Measurements from ENCODE around the gene MRAS.
"Not testable (repeated sequence)": the region's sequence is repeated elsewhere in the genome, so short reads cannot be mapped to it uniquely, and the experiment has no call there.

The MRAS gene

DNA sequence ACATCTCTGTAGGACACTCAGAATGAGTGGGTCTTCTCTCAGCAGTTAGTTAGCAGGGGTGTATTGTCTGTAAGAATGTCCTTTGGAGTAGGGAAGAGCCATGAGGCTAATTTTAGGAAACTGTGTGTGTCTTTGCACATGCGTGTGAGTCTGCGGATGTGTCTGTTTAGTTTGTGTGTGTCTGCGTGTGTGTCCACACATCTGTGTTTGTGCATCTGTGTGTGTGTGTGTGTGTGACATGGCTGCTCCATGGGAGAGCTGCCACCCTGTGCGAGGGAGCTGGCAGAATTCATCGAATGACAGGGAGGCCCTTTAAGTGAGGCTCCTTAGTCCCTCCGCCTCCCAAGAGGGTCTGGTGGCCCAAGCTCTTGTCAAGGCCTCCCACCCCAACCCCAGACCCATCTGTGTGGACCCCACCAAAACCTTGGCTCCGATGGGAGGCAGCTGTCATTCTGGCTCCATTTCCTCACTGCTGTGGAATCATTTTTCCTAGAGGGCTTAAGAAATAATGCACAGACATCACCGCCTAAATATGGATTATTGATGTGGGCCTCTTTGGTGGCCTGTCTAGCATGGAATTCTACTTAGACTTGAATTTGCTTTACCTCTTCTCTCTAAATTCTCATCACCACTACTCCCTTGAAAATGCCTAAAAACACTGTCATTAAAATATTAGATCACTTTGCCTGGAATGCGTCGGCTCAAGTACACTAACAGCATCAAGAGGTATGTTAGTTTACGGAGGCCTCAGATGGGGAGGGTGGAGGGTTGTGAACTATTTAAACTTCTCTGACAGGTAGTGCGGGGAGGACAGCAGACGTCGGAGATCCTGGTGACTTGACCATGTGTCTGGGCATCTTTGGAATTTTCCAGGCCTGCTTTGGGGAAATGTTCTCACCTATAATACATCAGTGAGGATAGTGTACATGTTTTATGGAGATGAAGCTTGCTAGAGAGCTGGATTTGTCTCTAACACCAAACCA, 95.4 kb downstream of the MRAS start:
- no peak overlapping the region for H3K27ac ChIP-seq (ENCODE audit: low read length)
- H3K9me3 ChIP-seq (ENCODE audit: control insufficient read depth, insufficient read depth, low read length): no peaks in the 10 kb centered on the region
- no peak for DNase-seq (ENCODE audit: low read depth, low spot score)
- no peaks in the 10 kb centered on the region for H3K4me1 ChIP-seq (ENCODE audit: control insufficient read depth, insufficient read depth, low read length)
- H3K36me3 ChIP-seq (ENCODE audit: control insufficient read depth, insufficient read depth, low read length): no peaks in the 10 kb centered on the region
- no peaks in the 10 kb centered on the region for H3K27me3 ChIP-seq (ENCODE audit: control insufficient read depth, insufficient read depth, low read length)
- WGBS (ENCODE audit: insufficient coverage, insufficient read length): no CpG with 5 or more reads among the region's 14 CpGs
- H3K4me3 ChIP-seq (ENCODE audit: low read length): no peak overlapping the region

- Histone ChIP-seq H3K36me3 (ENCODE audit: control insufficient read depth, insufficient read depth, low read length) (no peaks in the 10 kb centered on the region), H3K27me3 (ENCODE audit: control insufficient read depth, insufficient read depth, low read length) (no peaks in the 10 kb centered on the region), H3K4me1 (ENCODE audit: control insufficient read depth, insufficient read depth, low read length) (no peaks in the 10 kb centered on the region), H3K9me3 (ENCODE audit: control insufficient read depth, insufficient read depth, low read length) (no peaks in the 10 kb centered on the region), H3K4me3 (ENCODE audit: low read length) (no peak overlapping the region), H3K27ac (ENCODE audit: low read length) (no peak overlapping the region)
- no CpG with 5 or more reads among the region's 7 CpGs for WGBS (ENCODE audit: insufficient coverage, insufficient read length)
- no peak for DNase-seq (ENCODE audit: low read depth, low spot score)
These were observed 96.9 kb downstream of the MRAS start for GRCh38 chr3:138445236-138445635.

- Histone ChIP-seq H3K4me1 (ENCODE audit: control insufficient read depth, insufficient read depth, low read length) (no peaks in the 10 kb centered on the region), H3K27me3 (ENCODE audit: control insufficient read depth, insufficient read depth, low read length) (no peaks in the 10 kb centered on the region), H3K27ac (ENCODE audit: low read length) (no peak overlapping the region), H3K4me3 (ENCODE audit: low read length) (no peak overlapping the region), H3K9me3 (ENCODE audit: control insufficient read depth, insufficient read depth, low read length) (no peaks in the 10 kb centered on the region), H3K36me3 (ENCODE audit: control insufficient read depth, insufficient read depth, low read length) (no peaks in the 10 kb centered on the region)
- no CpG with 5 or more reads among the region's 4 CpGs for WGBS (ENCODE audit: insufficient coverage, insufficient read length)
- DNase-seq (ENCODE audit: low read depth, low spot score): no peak
These were observed 97.3 kb downstream of the MRAS start for GRCh38 chr3:138445654-138446053.

DNA sequence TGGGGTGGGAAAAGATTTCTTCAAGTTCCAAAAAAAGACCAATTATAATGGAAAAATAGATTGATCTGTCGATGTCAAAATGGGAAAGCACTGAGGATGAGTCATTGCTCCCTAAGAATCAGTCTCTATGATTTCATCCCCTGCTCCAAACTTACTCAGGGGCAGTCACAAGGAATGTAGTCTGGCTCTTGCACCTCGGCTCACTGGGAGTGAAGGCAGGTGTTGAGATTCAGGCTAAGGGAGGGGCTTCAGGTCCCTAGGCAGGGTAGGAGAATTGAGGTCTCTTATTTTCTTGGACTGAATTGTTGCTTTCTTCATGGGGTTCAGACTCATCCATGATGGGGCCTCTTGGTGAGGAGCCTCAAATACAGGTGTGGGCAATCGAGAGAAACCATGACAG, 100.3 kb downstream of the MRAS start:
- H3K27me3 ChIP-seq (ENCODE audit: control insufficient read depth, insufficient read depth, low read length): no peaks in the 10 kb centered on the region
- no CpG with 5 or more reads among the region's 3 CpGs for WGBS (ENCODE audit: insufficient coverage, insufficient read length)
- no peak overlapping the region for H3K4me3 ChIP-seq (ENCODE audit: low read length)
- H3K9me3 ChIP-seq (ENCODE audit: control insufficient read depth, insufficient read depth, low read length): no peaks in the 10 kb centered on the region
- DNase-seq (ENCODE audit: low read depth, low spot score): no peak
- no peaks in the 10 kb centered on the region; the same call in 1 of the 2 replicates for H3K36me3 ChIP-seq (ENCODE audit: control insufficient read depth, insufficient read depth, low read length)
- H3K27ac ChIP-seq (ENCODE audit: low read length): no peak overlapping the region
- H3K4me1 ChIP-seq (ENCODE audit: control insufficient read depth, insufficient read depth, low read length): 0 out of 2 replicates have a peak, but pooled peaks cover 3% of the 10 kb centered on the region

DNA sequence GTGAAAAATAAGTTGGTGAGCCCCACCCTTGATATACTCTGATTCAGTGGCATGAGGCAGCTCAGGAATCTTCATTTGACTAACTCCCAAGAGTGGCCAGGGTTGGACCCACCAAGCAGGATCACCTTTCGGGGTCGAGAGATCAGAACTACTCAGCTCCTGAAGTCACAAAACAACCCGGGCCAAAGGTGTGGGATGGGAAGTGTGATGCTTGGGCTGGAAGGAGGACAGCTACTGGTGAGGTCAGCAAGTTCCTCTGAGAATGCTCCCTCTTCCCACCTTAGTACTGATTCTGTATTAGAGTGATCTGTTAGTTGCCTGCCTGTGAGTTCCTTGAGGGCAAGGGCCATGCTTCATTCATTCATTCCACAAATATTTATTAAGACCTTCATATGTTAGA, 101.1 kb downstream of the MRAS start:
- no peak overlapping the region for H3K27ac ChIP-seq (ENCODE audit: low read length)

DNA sequence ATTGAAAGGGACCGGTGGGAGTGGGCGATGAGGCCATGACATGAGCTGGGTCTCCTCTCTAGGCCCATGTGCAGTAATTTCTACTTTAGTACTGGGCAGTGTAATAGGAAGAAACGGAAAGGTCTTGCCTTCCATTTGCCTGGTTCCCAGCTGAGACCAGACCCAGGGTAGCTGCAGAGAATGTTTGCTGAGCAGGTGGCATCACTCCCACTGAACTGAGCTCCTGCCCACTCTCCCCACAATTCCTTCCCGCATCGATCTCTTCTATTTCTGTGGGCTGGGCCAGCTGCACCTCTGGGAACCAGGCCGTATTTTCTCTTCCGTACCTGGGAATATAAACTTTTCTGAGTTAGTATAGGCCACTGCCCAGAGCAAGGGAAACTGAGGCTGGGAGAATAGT, 101.8 kb downstream of the MRAS start:
- no CpG with 5 or more reads among the region's 7 CpGs for WGBS (ENCODE audit: insufficient coverage, insufficient read length)
- Histone ChIP-seq H3K36me3 (ENCODE audit: control insufficient read depth, insufficient read depth, low read length) (no peaks in the 10 kb centered on the region; the same call in 1 of the 2 replicates), H3K4me1 (ENCODE audit: control insufficient read depth, insufficient read depth, low read length) (0 out of 2 replicates have a peak, but pooled peaks cover 3% of the 10 kb centered on the region), H3K9me3 (ENCODE audit: control insufficient read depth, insufficient read depth, low read length) (no peaks in the 10 kb centered on the region), H3K27me3 (ENCODE audit: control insufficient read depth, insufficient read depth, low read length) (no peaks in the 10 kb centered on the region), H3K27ac (ENCODE audit: low read length) (no peak overlapping the region), H3K4me3 (ENCODE audit: low read length) (no peak overlapping the region)
- no peak for DNase-seq (ENCODE audit: low read depth, low spot score)

More for the DNA sequence above, 101.1 kb downstream of the MRAS start:
- Histone ChIP-seq H3K9me3 (ENCODE audit: control insufficient read depth, insufficient read depth, low read length) (no peaks in the 10 kb centered on the region), H3K27me3 (ENCODE audit: control insufficient read depth, insufficient read depth, low read length) (no peaks in the 10 kb centered on the region), H3K36me3 (ENCODE audit: control insufficient read depth, insufficient read depth, low read length) (no peaks in the 10 kb centered on the region; the same call in 1 of the 2 replicates), H3K4me1 (ENCODE audit: control insufficient read depth, insufficient read depth, low read length) (0 out of 2 replicates have a peak, but pooled peaks cover 3% of the 10 kb centered on the region), H3K4me3 (ENCODE audit: low read length) (no peak overlapping the region)
- no CpG with 5 or more reads among the region's 3 CpGs for WGBS (ENCODE audit: insufficient coverage, insufficient read length)
- no peak for DNase-seq (ENCODE audit: low read depth, low spot score)

GRCh38 chr3:138450704-138451424, 102.5 kb downstream of the MRAS start:
- Histone ChIP-seq H3K27ac (ENCODE audit: low read length) (no peak overlapping the region), H3K27me3 (ENCODE audit: control insufficient read depth, insufficient read depth, low read length) (no peaks in the 10 kb centered on the region), H3K36me3 (ENCODE audit: control insufficient read depth, insufficient read depth, low read length) (peaks cover under 1% of the 10 kb centered on the region; the same call in 1 of the 2 replicates), H3K4me1 (ENCODE audit: control insufficient read depth, insufficient read depth, low read length) (0 out of 2 replicates have a peak, but pooled peaks cover 3% of the 10 kb centered on the region), H3K4me3 (ENCODE audit: low read length) (no peak overlapping the region), H3K9me3 (ENCODE audit: control insufficient read depth, insufficient read depth, low read length) (no peaks in the 10 kb centered on the region)
- no CpG with 5 or more reads among the region's 6 CpGs for WGBS (ENCODE audit: insufficient coverage, insufficient read length)
- DNase-seq (ENCODE audit: low read depth, low spot score): no peak

DNA sequence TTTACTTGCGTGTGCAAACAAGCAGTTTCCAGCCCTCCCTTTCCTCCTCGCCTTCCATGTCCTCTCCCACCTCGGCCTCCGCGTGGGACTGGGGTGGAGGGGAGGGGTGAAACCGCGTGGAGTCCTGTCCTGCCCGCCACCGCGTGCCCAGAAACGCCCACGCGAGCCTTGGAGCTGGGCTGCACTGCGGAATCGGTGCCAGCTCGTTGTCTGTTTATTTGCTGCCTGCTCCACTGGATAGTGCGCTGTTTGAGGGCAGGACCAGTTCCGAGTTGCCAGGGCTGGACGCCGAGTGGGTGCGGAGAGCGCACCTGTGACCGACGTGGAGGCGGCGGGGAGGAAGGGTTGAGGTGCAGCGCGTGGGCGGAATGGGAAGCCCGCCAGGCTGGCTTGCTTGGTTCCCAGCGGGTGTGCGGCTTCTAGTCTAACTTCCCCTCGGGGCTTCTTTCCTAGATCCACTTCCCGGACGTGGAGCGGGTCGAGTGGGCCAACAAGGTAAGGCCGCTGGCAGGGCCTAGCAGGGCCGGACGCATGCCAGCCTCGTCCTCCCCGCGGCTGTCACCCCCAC, 103.3 kb downstream of the MRAS start:
- Histone ChIP-seq H3K27me3 (ENCODE audit: control insufficient read depth, insufficient read depth, low read length) (no peaks in the 10 kb centered on the region), H3K9me3 (ENCODE audit: control insufficient read depth, insufficient read depth, low read length) (no peaks in the 10 kb centered on the region), H3K27ac (ENCODE audit: low read length) (no peak overlapping the region), H3K4me1 (ENCODE audit: control insufficient read depth, insufficient read depth, low read length) (0 out of 2 replicates have a peak, but pooled peaks cover 3% of the 10 kb centered on the region), H3K4me3 (ENCODE audit: low read length) (no peak overlapping the region), H3K36me3 (ENCODE audit: control insufficient read depth, insufficient read depth, low read length) (peaks cover 5% of the 10 kb centered on the region; the same call in 1 of the 2 replicates)
- WGBS (ENCODE audit: insufficient coverage, insufficient read length): no CpG with 5 or more reads among the region's 43 CpGs
- DNase-seq (ENCODE audit: low read depth, low spot score): no peak

- no CpG with 5 or more reads among the region's 6 CpGs for WGBS (ENCODE audit: insufficient coverage, insufficient read length)
- 0 out of 2 replicates have a peak, but pooled peaks cover 3% of the 10 kb centered on the region for H3K4me1 ChIP-seq (ENCODE audit: control insufficient read depth, insufficient read depth, low read length)
- no peaks in the 10 kb centered on the region for H3K9me3 ChIP-seq (ENCODE audit: control insufficient read depth, insufficient read depth, low read length)
These were observed 104.1 kb downstream of the MRAS start for GRCh38 chr3:138452436-138452835.

DNA sequence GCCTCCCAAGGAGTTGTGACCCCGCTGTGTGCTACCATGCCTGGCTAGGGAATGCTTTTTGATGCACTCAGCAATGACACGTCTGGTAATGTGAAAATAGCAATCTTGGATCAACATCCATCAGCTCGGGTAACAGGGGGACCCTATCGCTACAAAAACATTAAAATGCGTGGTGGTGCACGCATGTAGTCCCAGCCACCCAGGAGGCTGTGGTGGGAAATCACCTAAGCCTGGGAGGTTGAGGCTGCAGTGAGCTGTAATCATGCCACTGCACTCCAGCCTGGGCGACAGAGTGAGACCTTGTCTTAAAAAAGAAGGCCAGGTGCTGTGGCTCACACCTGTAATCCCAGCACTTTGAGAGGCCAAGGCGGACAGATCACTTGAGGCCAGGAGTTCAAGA, 105.6 kb downstream of the MRAS start:
- not testable (repeated sequence) for H3K27ac ChIP-seq (ENCODE audit: low read length); H3K4me1 ChIP-seq (ENCODE audit: control insufficient read depth, insufficient read depth, low read length); H3K36me3 ChIP-seq (ENCODE audit: control insufficient read depth, insufficient read depth, low read length); H3K4me3 ChIP-seq (ENCODE audit: low read length); H3K9me3 ChIP-seq (ENCODE audit: control insufficient read depth, insufficient read depth, low read length); H3K27me3 ChIP-seq (ENCODE audit: control insufficient read depth, insufficient read depth, low read length); DNase-seq (ENCODE audit: low read depth, low spot score)
- no CpG with 5 or more reads among the region's 8 CpGs for WGBS (ENCODE audit: insufficient coverage, insufficient read length)

More at GRCh38 chr3:138452436-138452835, 104.1 kb downstream of the MRAS start:
- Histone ChIP-seq H3K27ac (ENCODE audit: low read length) (no peak overlapping the region), H3K27me3 (ENCODE audit: control insufficient read depth, insufficient read depth, low read length) (no peaks in the 10 kb centered on the region), H3K36me3 (ENCODE audit: control insufficient read depth, insufficient read depth, low read length) (peaks cover 6% of the 10 kb centered on the region; the same call in 1 of the 2 replicates), H3K4me3 (ENCODE audit: low read length) (no peak overlapping the region)
- no peak for DNase-seq (ENCODE audit: low read depth, low spot score)
